Naive thymus-derived CD4-positive, alpha-beta T cell (primary cell): ENCODE measurements around the gene MGAT5B. TPM values are rescaled to one million over a fixed set of nuclear protein-coding genes. Genes with fewer than 3 reads are reported as not detected.

ENCODE experiments used
- ATAC-seq: fragments of 150-1000 bp; cut with Tn5 transposase; 2 replicates; pipeline ENCODE4 v1.10.0; 2021; ENCODE audit warnings: mild to moderate bottlenecking, moderate library complexity
- CTCF ChIA-PET: fragments of 350-600 bp; sonication (Branson Sonifier 250); formaldehyde crosslinking; loops from one replicate; lab custom pipeline; 2021; ENCODE audit warnings: antibody characterized with exemption; lab: Charles Lee
- POLR2A ChIA-PET: fragments of 350-600 bp; sonication (Branson Sonifier 250); formaldehyde crosslinking; loops from one replicate; lab custom pipeline; 2021; ENCODE audit warnings: antibody characterized with exemption, inconsistent platforms; lab: Charles Lee
- DNase-seq, 9 donors: peaks; one replicate each; pipeline versions ENCODE4 v3.0.0 to v3.0.0-alpha.2; 2020 to 2022; ENCODE audit warnings: mixed read lengths in 1 of 9
- H3K27ac ChIP-seq: one replicate; pipeline ENCODE4 v1.7.0; 2013; ENCODE audit warnings: mild to moderate bottlenecking, low read depth, low read length, moderate library complexity
- H3K27me3 ChIP-seq, 2 donors: one replicate each; pipeline ENCODE4 v1.7.0; 2013; ENCODE audit warnings: low read length in 2 of 2, mild to moderate bottlenecking in 2 of 2, moderate library complexity in 2 of 2; ENCODE audit not compliant: control insufficient read depth in 2 of 2, insufficient read depth in 2 of 2
- H3K36me3 ChIP-seq, 3 experiments: 1 replicate in 2 of 3; 2 replicates in 1 of 3; pipeline ENCODE4 v1.7.0; 2013; ENCODE audit warnings: low read length in 3 of 3, mild to moderate bottlenecking in 3 of 3, moderate library complexity in 1 of 3; ENCODE audit not compliant: insufficient read depth in 3 of 3, control insufficient read depth in 2 of 3
- H3K4me1 ChIP-seq, 2 donors: one replicate each; pipeline ENCODE4 v1.7.0; 2013; ENCODE audit warnings: low read length in 2 of 2, mild to moderate bottlenecking in 2 of 2, moderate library complexity in 1 of 2; ENCODE audit not compliant: control insufficient read depth in 2 of 2, insufficient read depth in 2 of 2
- H3K4me3 ChIP-seq: 2 replicates; pipeline ENCODE4 v1.7.0; 2013; ENCODE audit warnings: mild to moderate bottlenecking, low read length
- H3K9me3 ChIP-seq, 3 experiments: 1 replicate in 2 of 3; 2 replicates in 1 of 3; pipeline ENCODE4 v1.7.0; 2013; ENCODE audit warnings: low read length in 3 of 3; ENCODE audit not compliant: control insufficient read depth in 2 of 3
- H3K27ac Mint-ChIP-seq, 9 donors: one replicate each; pipeline ENCODE4 v1.8.0; 2020 to 2022; ENCODE audit warnings: mixed read lengths in 9 of 9, mild to moderate bottlenecking in 8 of 9, moderate library complexity in 5 of 9, inconsistent platforms in 2 of 9
- H3K27me3 Mint-ChIP-seq, 5 donors: one replicate each; pipeline ENCODE4 v1.8.0; 2021 to 2022; ENCODE audit warnings: mixed read lengths in 5 of 5, mild to moderate bottlenecking in 1 of 5
- H3K36me3 Mint-ChIP-seq, 5 donors: one replicate each; pipeline ENCODE4 v1.8.0; 2020 to 2022; ENCODE audit warnings: mixed read lengths in 5 of 5, mild to moderate bottlenecking in 3 of 5, inconsistent platforms in 1 of 5
- H3K4me1 Mint-ChIP-seq, 7 donors: one replicate each; pipeline ENCODE4 v1.8.0; 2020 to 2022; ENCODE audit warnings: mixed read lengths in 7 of 7, mild to moderate bottlenecking in 3 of 7, inconsistent platforms in 1 of 7
- H3K4me3 Mint-ChIP-seq, 10 donors: one replicate each; pipeline ENCODE4 v1.8.0; 2020 to 2022; ENCODE audit warnings: mild to moderate bottlenecking in 10 of 10, mixed read lengths in 10 of 10, moderate library complexity in 6 of 10, inconsistent platforms in 2 of 10
- H3K9me3 Mint-ChIP-seq, 11 donors: one replicate each; pipeline ENCODE4 v1.8.0; 2020 to 2022; ENCODE audit warnings: mixed read lengths in 11 of 11, mild to moderate bottlenecking in 4 of 11, inconsistent platforms in 1 of 11, moderate library complexity in 1 of 11
- intact Hi-C, 2 donors: fragments of 100-400 bp; cut with micrococcal nuclease; formaldehyde crosslinking; loops; one replicate each; pipeline ENCODE4 v1.15.1; 2023
- polyA plus RNA-seq, 2 donors: library from polyadenylated mRNA; unstranded; fragments of 300-500 nt; fragmentation: Illumina TruSeq; gene quantifications; one replicate each; pipeline ENCODE4 v1.2.3, GENCODE V29; 2021
- total RNA-seq, 6 experiments: library from RNA in 5 of 6; stranded (reverse) in 5 of 6; gene quantifications; 1 replicate in 5 of 6; 2 replicates in 1 of 6; pipeline ENCODE4 v1.2.3 and lab custom pipeline; 2021 to 2026

Gene MGAT5B
- total and polyA plus RNA-seq, 7 experiments from 2014 or later = 0.12 to 3.7 (median 1.5) TPM; not detected in 1

DNA sequence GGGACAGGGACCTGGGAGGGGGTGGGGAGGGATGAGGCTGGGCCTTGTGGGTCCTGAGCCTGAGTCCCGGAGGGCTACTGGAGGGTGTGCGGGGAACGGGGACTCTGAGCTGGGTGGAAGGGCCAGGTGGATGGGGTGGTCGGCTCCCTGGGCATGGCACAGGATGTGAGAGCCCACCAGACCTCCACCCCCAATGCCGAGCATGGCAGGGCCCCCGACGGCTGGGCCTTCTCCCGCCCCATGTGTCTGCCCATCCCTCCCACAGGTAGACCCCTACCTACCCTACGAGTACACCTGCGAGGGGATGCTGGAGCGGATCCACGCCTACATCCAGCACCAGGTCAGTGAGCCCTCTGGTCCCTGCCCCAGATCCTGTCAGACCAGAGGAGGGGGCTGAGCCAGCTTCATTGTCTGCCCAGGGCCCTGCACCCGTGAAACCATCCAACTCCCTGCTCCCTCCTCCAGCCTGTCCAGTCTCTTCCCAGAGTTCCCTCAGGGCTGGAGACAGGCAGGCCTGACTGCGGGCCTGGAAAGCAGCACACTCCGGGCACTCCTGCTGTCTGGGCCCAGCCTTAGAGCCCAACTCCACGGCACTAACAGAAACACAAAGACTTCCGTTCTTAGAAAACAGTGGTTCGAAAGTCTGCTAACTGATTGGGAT lies 78.0 kb downstream of the MGAT5B start:
- Histone ChIP-seq H3K4me1 (no peaks in the 10 kb centered on the region), H3K36me3 (no peaks in the 10 kb centered on the region), H3K27me3 (no peaks in the 10 kb centered on the region), H3K9me3 (no peaks in the 10 kb centered on the region), H3K27ac (no peak overlapping the region), H3K4me3 (no peak overlapping the region)
- no peaks in the 10 kb centered on the region for H3K27me3 Mint-ChIP-seq
- H3K4me3 Mint-ChIP-seq = no peak overlapping the region
- DNase-seq = no peak
- H3K4me1 Mint-ChIP-seq = no peaks in the 10 kb centered on the region
- H3K27ac Mint-ChIP-seq = no peak overlapping the region
- ChIA-PET CTCF (no interaction called here), POLR2A (no interaction called here)
- no peaks in the 10 kb centered on the region for H3K9me3 Mint-ChIP-seq
- H3K36me3 Mint-ChIP-seq = no peaks in the 10 kb centered on the region
- ATAC-seq = peak; percentile 14
- intact Hi-C loops = no loop called here

GRCh38 chr17:76946772-76947135 lies 78.5 kb downstream of the MGAT5B start:
- Mint-ChIP-seq H3K36me3 (no peaks in the 10 kb centered on the region), H3K4me3 (no peak overlapping the region), H3K4me1 (no peaks in the 10 kb centered on the region), H3K9me3 (no peaks in the 10 kb centered on the region), H3K27ac (no peak overlapping the region), H3K27me3 (no peaks in the 10 kb centered on the region)
- Histone ChIP-seq H3K27me3 (no peaks in the 10 kb centered on the region), H3K9me3 (no peaks in the 10 kb centered on the region), H3K27ac (no peak overlapping the region), H3K4me1 (no peaks in the 10 kb centered on the region), H3K36me3 (no peaks in the 10 kb centered on the region), H3K4me3 (no peak overlapping the region)
- ATAC-seq = no peak
- DNase-seq = no peak
- ChIA-PET CTCF (no interaction called here), POLR2A (no interaction called here)
- intact Hi-C loops = no loop called here

DNA sequence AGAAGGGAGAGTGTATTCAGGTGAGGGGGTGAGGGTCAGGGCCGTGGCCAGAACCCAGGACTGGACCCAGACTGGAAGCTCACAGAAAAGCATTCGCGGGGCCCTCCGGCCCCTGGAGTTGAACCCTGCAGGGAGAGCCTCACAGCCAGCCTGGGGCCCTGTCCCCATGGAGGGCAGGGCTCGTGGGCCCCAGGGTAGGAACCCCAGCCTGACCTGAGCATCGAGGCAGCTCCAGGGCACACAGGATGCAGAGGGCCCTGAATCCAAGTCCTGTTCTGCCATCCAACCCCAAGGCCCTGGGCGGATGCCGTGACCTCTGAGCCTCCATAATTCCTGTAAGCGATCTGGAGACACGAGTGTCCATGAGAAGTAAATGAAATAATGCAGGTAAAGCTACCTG lies 79.1 kb downstream of the MGAT5B start:
- H3K4me3 Mint-ChIP-seq = no peak overlapping the region
- H3K27ac Mint-ChIP-seq = no peak overlapping the region
- H3K27me3 Mint-ChIP-seq = no peaks in the 10 kb centered on the region
- Histone ChIP-seq H3K9me3 (no peaks in the 10 kb centered on the region), H3K27me3 (no peaks in the 10 kb centered on the region), H3K27ac (no peak overlapping the region), H3K36me3 (no peaks in the 10 kb centered on the region), H3K4me1 (no peaks in the 10 kb centered on the region), H3K4me3 (no peak overlapping the region)
- no peaks in the 10 kb centered on the region for H3K9me3 Mint-ChIP-seq
- H3K4me1 Mint-ChIP-seq = no peaks in the 10 kb centered on the region
- ChIA-PET POLR2A (no interaction called here), CTCF (no interaction called here)
- intact Hi-C loops = no loop called here
- H3K36me3 Mint-ChIP-seq = no peaks in the 10 kb centered on the region
- DNase-seq (no peak), ATAC-seq (no peak)

DNA sequence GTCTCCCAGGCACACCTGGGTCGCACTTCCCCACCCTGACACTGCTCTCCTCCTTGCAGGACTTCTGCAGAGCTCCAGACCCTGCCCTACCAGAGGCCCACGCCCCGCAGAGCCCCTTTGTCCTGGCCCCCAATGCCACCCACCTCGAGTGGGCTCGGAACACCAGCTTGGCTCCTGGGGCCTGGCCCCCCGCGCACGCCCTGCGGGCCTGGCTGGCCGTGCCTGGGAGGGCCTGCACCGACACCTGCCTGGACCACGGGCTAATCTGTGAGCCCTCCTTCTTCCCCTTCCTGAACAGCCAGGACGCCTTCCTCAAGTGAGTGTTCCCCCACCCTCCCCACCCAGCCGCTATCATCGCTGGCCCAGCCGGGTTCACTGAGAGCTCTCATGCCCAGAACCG lies 79.6 kb downstream of the MGAT5B start:
- DNase-seq (no peak), ATAC-seq (no peak)
- no peaks in the 10 kb centered on the region for H3K4me1 ChIP-seq
- no peaks in the 10 kb centered on the region for H3K36me3 ChIP-seq
- Mint-ChIP-seq H3K4me3 (no peak overlapping the region), H3K36me3 (no peaks in the 10 kb centered on the region), H3K4me1 (no peaks in the 10 kb centered on the region), H3K27me3 (no peaks in the 10 kb centered on the region), H3K27ac (no peak overlapping the region), H3K9me3 (no peaks in the 10 kb centered on the region)
- no peak overlapping the region for H3K27ac ChIP-seq
- H3K4me3 ChIP-seq = no peak overlapping the region
- no peaks in the 10 kb centered on the region for H3K9me3 ChIP-seq
- H3K27me3 ChIP-seq = no peaks in the 10 kb centered on the region
- intact Hi-C loops = no loop called here
- CTCF ChIA-PET = no interaction called here
- POLR2A ChIA-PET = no interaction called here

DNA sequence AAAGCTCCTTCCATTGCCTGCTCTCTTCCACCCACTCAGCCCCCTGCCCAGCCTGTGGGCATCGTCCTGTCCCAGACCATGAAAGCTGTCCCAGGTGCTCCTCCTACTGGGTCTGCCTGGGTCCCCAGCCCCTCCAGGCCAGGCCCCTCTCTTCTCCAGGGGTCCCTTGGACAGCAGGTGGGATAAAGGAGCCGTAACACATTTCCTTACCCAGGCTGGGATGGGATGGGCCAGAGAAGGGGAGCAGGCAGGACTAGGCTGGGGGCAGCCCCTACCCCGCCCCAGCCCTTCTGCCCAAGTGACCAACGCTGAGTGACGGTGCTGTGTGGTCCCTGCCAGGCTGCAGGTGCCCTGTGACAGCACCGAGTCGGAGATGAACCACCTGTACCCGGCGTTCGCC lies 80.1 kb downstream of the MGAT5B start:
- no peak overlapping the region for H3K4me3 Mint-ChIP-seq
- DNase-seq = no peak
- ChIA-PET CTCF (no interaction called here), POLR2A (no interaction called here)
- H3K4me3 ChIP-seq = no peak overlapping the region
- H3K27ac Mint-ChIP-seq = no peak overlapping the region
- H3K36me3 ChIP-seq = no peaks in the 10 kb centered on the region
- no peak overlapping the region for H3K27ac ChIP-seq
- no peaks in the 10 kb centered on the region for H3K9me3 ChIP-seq
- no peaks in the 10 kb centered on the region for H3K36me3 Mint-ChIP-seq
- H3K9me3 Mint-ChIP-seq = no peaks in the 10 kb centered on the region
- intact Hi-C loops = no loop called here
- no peaks in the 10 kb centered on the region for H3K27me3 ChIP-seq
- H3K4me1 ChIP-seq = no peaks in the 10 kb centered on the region
- no peaks in the 10 kb centered on the region for H3K27me3 Mint-ChIP-seq
- no peak for ATAC-seq
- no peaks in the 10 kb centered on the region for H3K4me1 Mint-ChIP-seq

- no peaks in the 10 kb centered on the region for H3K36me3 ChIP-seq
- POLR2A ChIA-PET = no interaction called here
- H3K27ac ChIP-seq = no peak overlapping the region
- no peaks in the 10 kb centered on the region for H3K4me1 ChIP-seq
- Mint-ChIP-seq H3K4me3 (no peak overlapping the region), H3K27me3 (no peaks in the 10 kb centered on the region), H3K4me1 (peaks cover 0 to 1% (median 0%) of the 10 kb centered on the region in 7 donors), H3K9me3 (no peaks in the 10 kb centered on the region), H3K27ac (no peak overlapping the region), H3K36me3 (no peaks in the 10 kb centered on the region)
- CTCF ChIA-PET = no interaction called here
- ATAC-seq (no peak), DNase-seq (no peak)
- H3K4me3 ChIP-seq = no peak overlapping the region
- H3K9me3 ChIP-seq = no peaks in the 10 kb centered on the region
- H3K27me3 ChIP-seq = no peaks in the 10 kb centered on the region
- intact Hi-C loops = no loop called here
These were observed 80.6 kb downstream of the MGAT5B start for GRCh38 chr17:76948726-76949342.
